CD14-positive monocyte (primary cell): ENCODE results near the gene SIN3A. TPM values are rescaled to one million over a fixed set of nuclear protein-coding genes. Genes with fewer than 3 reads are reported as not detected.

ENCODE experiments used
- DNase-seq, 3 donors: peaks; one replicate each; pipeline ENCODE4 v3.0.0-alpha.2; 2011 to 2022
- H2AFZ ChIP-seq: 2 replicates; pipeline ENCODE4 v1.6.0; 2012; ENCODE audit warnings: mild to moderate bottlenecking, low read depth, low read length, inconsistent platforms; ENCODE audit not compliant: insufficient read depth, poor library complexity, severe bottlenecking
- H3K27ac ChIP-seq, 2 donors: 1 replicate in 1 of 2; 2 replicates in 1 of 2; pipeline ENCODE4 v1.5.1; 2012 to 2013; ENCODE audit warnings: low read length in 2 of 2, control low read depth in 1 of 2, inconsistent platforms in 1 of 2, low read depth in 1 of 2, mild to moderate bottlenecking in 1 of 2
- H3K27me3 ChIP-seq, 2 donors: one replicate each; pipeline versions ENCODE4 v1.6.0 to v1.6.1; 2011 to 2013; ENCODE audit warnings: low read length in 2 of 2; ENCODE audit not compliant: control insufficient read depth in 2 of 2, insufficient read depth in 2 of 2
- H3K36me3 ChIP-seq, 2 donors: replicated peaks in 1 of 2; 1 replicate in 1 of 2; 2 replicates in 1 of 2; pipeline versions ENCODE4 v1.5.1 to v1.6.1; 2012 to 2013; ENCODE audit warnings: low read length in 2 of 2, control low read depth in 1 of 2, inconsistent platforms in 1 of 2, mild to moderate bottlenecking in 1 of 2; ENCODE audit not compliant: insufficient read depth in 2 of 2, control insufficient read depth in 1 of 2
- H3K4me1 ChIP-seq, 2 donors: 1 replicate in 1 of 2; 2 replicates in 1 of 2; pipeline versions ENCODE4 v1.5.1 to v1.6.1; 2012 to 2013; ENCODE audit warnings: low read length in 2 of 2, control low read depth in 1 of 2, inconsistent platforms in 1 of 2, mild to moderate bottlenecking in 1 of 2, moderate library complexity in 1 of 2; ENCODE audit not compliant: insufficient read depth in 2 of 2, control insufficient read depth in 1 of 2
- H3K4me2 ChIP-seq: replicated peaks from 2 replicates; pipeline ENCODE3; 2012; ENCODE audit warnings: low read length, moderate library complexity, mild to moderate bottlenecking; ENCODE audit not compliant: poor library complexity, severe bottlenecking; ENCODE audit errors: extremely low read depth
- H3K4me3 ChIP-seq, 3 experiments: fragments of 200-600 bp in 1 of 3; sonication (generic) in 1 of 3; replicated peaks in 1 of 3; 1 replicate in 2 of 3; 2 replicates in 1 of 3; pipeline ENCODE4 v1.5.1; 2011 to 2013; ENCODE audit warnings: low read length in 3 of 3, mild to moderate bottlenecking in 3 of 3, control low read depth in 2 of 3, low read depth in 2 of 3, inconsistent platforms in 1 of 3, moderate library complexity in 1 of 3
- H3K79me2 ChIP-seq: 2 replicates; pipeline ENCODE4 v1.6.0; 2012; ENCODE audit warnings: mild to moderate bottlenecking, control low read depth, inconsistent platforms, low read length, moderate library complexity; ENCODE audit not compliant: insufficient read depth
- H3K9ac ChIP-seq: 2 replicates; pipeline ENCODE4 v1.6.0; 2017; ENCODE audit warnings: low read length, mild to moderate bottlenecking; ENCODE audit not compliant: insufficient read depth, poor library complexity, severe bottlenecking
- H3K9me3 ChIP-seq, 2 donors: replicated peaks in 1 of 2; 1 replicate in 1 of 2; 2 replicates in 1 of 2; pipeline versions ENCODE4 v1.5.1 to v1.6.1; 2012 to 2013; ENCODE audit warnings: low read length in 2 of 2, control low read depth in 1 of 2; ENCODE audit not compliant: control insufficient read depth in 1 of 2, insufficient read depth in 1 of 2
- H4K20me1 ChIP-seq: 2 replicates; pipeline ENCODE4 v1.6.0; 2012; ENCODE audit warnings: mild to moderate bottlenecking, low read length, control low read depth, moderate library complexity; ENCODE audit not compliant: insufficient read depth
- H3K27ac Mint-ChIP-seq, 7 donors: one replicate each; pipeline ENCODE4 v1.8.0; 2020; ENCODE audit warnings: mild to moderate bottlenecking in 7 of 7, mixed read lengths in 7 of 7, moderate library complexity in 6 of 7, inconsistent platforms in 2 of 7
- H3K27me3 Mint-ChIP-seq, 3 donors: one replicate each; pipeline ENCODE4 v1.8.0; 2021 to 2022; ENCODE audit warnings: low read depth in 3 of 3, mild to moderate bottlenecking in 3 of 3, mixed read lengths in 3 of 3, moderate library complexity in 3 of 3, inconsistent platforms in 1 of 3
- H3K36me3 Mint-ChIP-seq, 2 donors: one replicate each; pipeline ENCODE4 v1.8.0; 2020; ENCODE audit warnings: mixed read lengths in 2 of 2, inconsistent platforms in 1 of 2, mild to moderate bottlenecking in 1 of 2
- H3K4me1 Mint-ChIP-seq: one replicate; pipeline ENCODE4 v1.8.0; 2020; ENCODE audit warnings: mild to moderate bottlenecking, mixed read lengths
- H3K4me3 Mint-ChIP-seq, 2 donors: one replicate each; pipeline ENCODE4 v1.8.0; 2020; ENCODE audit warnings: mild to moderate bottlenecking in 2 of 2, mixed read lengths in 2 of 2, moderate library complexity in 1 of 2
- H3K9me3 Mint-ChIP-seq, 7 donors: one replicate each; pipeline ENCODE4 v1.8.0; 2020 to 2022; ENCODE audit warnings: mixed read lengths in 7 of 7, mild to moderate bottlenecking in 6 of 7, moderate library complexity in 6 of 7, inconsistent platforms in 2 of 7
- WGBS: methylation state at CpG from one replicate; pipeline ENCODE4 v1.1.5; 2013; ENCODE audit warnings: missing lambda C conversion rate; ENCODE audit not compliant: insufficient coverage; 5-methylcytosine and 5-hydroxymethylcytosine counted together
- intact Hi-C, 2 donors: fragments of 100-400 bp; cut with micrococcal nuclease; formaldehyde crosslinking; loops; one replicate each; pipeline versions ENCODE4 v1.15.0 to v1.15.1; 2023
- polyA plus RNA-seq, 3 donors: library from polyadenylated mRNA; depleted of rRNA in 1 of 3; unstranded in 2 of 3; stranded (reverse) in 1 of 3; fragments of 300-500 nt in 2 of 3; fragments of >200 nt in 1 of 3; fragmentation: Illumina TruSeq in 2 of 3; gene quantifications; 1 replicate in 2 of 3; 2 replicates in 1 of 3; pipeline ENCODE4 v1.2.3, GENCODE V29; 2012 to 2021
- TF ChIP-seq, protein P1 (sequence below): fragments of 200-600 bp; IDR thresholded peaks from one replicate; pipeline ENCODE4 v1.8.0; 2022; ENCODE audit warnings: antibody characterized with exemption, mild to moderate bottlenecking

SIN3A gene
- polyA plus RNA-seq, 3 donors, result 2.3 to 20.7 (median 7.9) TPM

DNA sequence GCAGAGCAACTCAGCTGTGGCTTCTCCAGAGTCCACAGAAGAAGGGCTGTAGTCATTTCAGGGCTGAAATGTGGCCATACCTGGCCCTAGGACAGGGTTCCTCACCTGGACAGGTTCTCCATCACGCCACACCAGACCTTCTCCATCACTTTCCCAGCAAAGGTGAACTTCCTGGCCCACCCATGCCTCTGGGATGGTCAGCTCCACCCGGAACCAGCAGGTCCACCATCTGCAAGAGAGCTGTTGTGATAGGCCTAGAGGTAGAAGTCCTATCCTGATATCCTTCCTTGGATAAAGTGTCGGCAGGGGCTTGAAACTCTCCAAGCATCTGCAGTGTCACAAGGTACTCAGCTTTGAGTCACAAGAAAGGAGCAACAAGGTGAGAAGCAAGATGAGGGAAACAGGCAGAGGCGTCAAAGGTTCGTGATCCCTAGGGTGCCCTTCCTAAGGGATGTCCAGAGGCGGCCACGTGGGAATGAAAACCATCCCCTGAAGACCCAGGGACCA is 84.0 kb downstream of the SIN3A start:
- Histone ChIP-seq H4K20me1 (peaks cover 57% of the 10 kb centered on the region), H3K27ac (peak overlapping the region; percentile 90 to 94), H3K27me3 (no peaks in the 10 kb centered on the region), H3K9ac (peak overlapping the region; percentile 96), H3K4me1 (peaks cover 13 to 19% of the 10 kb centered on the region in 2 donors), H3K79me2 (peaks cover 9% of the 10 kb centered on the region), H2AFZ (no peak overlapping the region), H3K9me3 (no peaks in the 10 kb centered on the region), H3K4me2 (peak overlapping the region; percentile 96), H3K4me3 (peak overlapping the region in 2 of 3 experiments; percentile 95 to 98), H3K36me3 (peaks cover 58 to 75% of the 10 kb centered on the region in 2 donors)
- Mint-ChIP-seq H3K9me3 (no peaks in the 10 kb centered on the region), H3K27me3 (peaks cover 0 to 2% (median 1%) of the 10 kb centered on the region in 3 donors), H3K27ac (peak overlapping the region; percentile 70 to 96 (median 93)), H3K4me3 (peak overlapping the region; percentile 88 to 94), H3K4me1 (peaks cover 18% of the 10 kb centered on the region), H3K36me3 (peaks cover 42 to 69% of the 10 kb centered on the region in 2 donors)
- TF ChIP-seq, protein P1, sequence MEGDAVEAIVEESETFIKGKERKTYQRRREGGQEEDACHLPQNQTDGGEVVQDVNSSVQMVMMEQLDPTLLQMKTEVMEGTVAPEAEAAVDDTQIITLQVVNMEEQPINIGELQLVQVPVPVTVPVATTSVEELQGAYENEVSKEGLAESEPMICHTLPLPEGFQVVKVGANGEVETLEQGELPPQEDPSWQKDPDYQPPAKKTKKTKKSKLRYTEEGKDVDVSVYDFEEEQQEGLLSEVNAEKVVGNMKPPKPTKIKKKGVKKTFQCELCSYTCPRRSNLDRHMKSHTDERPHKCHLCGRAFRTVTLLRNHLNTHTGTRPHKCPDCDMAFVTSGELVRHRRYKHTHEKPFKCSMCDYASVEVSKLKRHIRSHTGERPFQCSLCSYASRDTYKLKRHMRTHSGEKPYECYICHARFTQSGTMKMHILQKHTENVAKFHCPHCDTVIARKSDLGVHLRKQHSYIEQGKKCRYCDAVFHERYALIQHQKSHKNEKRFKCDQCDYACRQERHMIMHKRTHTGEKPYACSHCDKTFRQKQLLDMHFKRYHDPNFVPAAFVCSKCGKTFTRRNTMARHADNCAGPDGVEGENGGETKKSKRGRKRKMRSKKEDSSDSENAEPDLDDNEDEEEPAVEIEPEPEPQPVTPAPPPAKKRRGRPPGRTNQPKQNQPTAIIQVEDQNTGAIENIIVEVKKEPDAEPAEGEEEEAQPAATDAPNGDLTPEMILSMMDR, result peak; percentile 48
- no peak for DNase-seq
- intact Hi-C loops, result loop anchor here in 1 of 2 donors (5.0 kb wide), 1 partner anchor 85 kb away; the partner anchor contains the start of gene SIN3A
- 55% methylated on average over 7 of the region's 7 CpGs for WGBS

DNA sequence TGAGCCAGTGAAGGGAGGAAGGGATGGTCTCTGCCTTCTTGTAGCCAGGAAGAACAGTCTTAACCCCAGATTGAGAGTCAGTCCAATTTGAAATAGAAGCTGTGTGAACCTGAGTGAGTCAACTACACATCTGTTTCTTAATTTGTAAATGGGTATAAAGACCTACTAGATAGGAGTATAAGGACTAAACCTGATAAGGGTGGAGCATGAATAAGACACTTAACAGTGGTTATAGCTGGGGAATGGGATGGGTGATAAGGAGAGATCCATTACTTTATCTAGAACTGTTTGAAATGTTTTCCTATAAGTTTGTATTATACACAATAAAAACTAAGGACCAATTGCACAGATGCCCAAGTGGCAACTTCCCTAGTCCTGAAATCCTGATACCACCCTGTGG is 84.5 kb downstream of the SIN3A start:
- no peak overlapping the region for H2AFZ ChIP-seq
- no peak overlapping the region for H3K4me2 ChIP-seq
- peak overlapping the region in 1 of 2 donors; percentile 90 for H3K27ac ChIP-seq
- H3K4me3 Mint-ChIP-seq, result no peak overlapping the region
- TF ChIP-seq, protein P1, result no peak
- peaks cover 43 to 71% of the 10 kb centered on the region in 2 donors for H3K36me3 Mint-ChIP-seq
- peaks cover 9% of the 10 kb centered on the region for H3K79me2 ChIP-seq
- H3K9me3 Mint-ChIP-seq, result no peaks in the 10 kb centered on the region
- no peak overlapping the region for H3K4me3 ChIP-seq
- H3K27me3 ChIP-seq, result no peaks in the 10 kb centered on the region
- DNase-seq, result no peak
- peaks cover 0 to 2% (median 1%) of the 10 kb centered on the region in 3 donors for H3K27me3 Mint-ChIP-seq
- no peaks in the 10 kb centered on the region for H3K9me3 ChIP-seq
- intact Hi-C loops, result loop anchor here in 1 of 2 donors (5.0 kb wide), 1 partner anchor 85 kb away; the partner anchor contains the start of gene SIN3A
- peaks cover 58% of the 10 kb centered on the region for H4K20me1 ChIP-seq
- peak overlapping the region in 3 of 7 donors; percentile 38 to 95 (median 93) for H3K27ac Mint-ChIP-seq
- peaks cover 13 to 19% of the 10 kb centered on the region in 2 donors for H3K4me1 ChIP-seq
- H3K36me3 ChIP-seq, result peaks cover 60 to 75% of the 10 kb centered on the region in 2 donors
- peaks cover 18% of the 10 kb centered on the region for H3K4me1 Mint-ChIP-seq
- H3K9ac ChIP-seq, result no peak overlapping the region
